ENCODE results near the gene ARID5A. TPM values are rescaled to one million over a fixed set of nuclear protein-coding genes. Genes with fewer than 3 reads are reported as not detected.

ARID5A gene, protein sequence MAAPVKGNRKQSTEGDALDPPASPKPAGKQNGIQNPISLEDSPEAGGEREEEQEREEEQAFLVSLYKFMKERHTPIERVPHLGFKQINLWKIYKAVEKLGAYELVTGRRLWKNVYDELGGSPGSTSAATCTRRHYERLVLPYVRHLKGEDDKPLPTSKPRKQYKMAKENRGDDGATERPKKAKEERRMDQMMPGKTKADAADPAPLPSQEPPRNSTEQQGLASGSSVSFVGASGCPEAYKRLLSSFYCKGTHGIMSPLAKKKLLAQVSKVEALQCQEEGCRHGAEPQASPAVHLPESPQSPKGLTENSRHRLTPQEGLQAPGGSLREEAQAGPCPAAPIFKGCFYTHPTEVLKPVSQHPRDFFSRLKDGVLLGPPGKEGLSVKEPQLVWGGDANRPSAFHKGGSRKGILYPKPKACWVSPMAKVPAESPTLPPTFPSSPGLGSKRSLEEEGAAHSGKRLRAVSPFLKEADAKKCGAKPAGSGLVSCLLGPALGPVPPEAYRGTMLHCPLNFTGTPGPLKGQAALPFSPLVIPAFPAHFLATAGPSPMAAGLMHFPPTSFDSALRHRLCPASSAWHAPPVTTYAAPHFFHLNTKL
- 31.0 TPM for total RNA-seq (2013)
- polyA plus RNA-seq: 10 to 100 TPM; 27.8 to 38.8 (median 37.7) TPM
- 47.2 and 52.0 TPM in 2 replicates for polyA minus RNA-seq
- 90.3 to 290 (median 142) reads per million in 11 experiments for total RNA-seq

DNA sequence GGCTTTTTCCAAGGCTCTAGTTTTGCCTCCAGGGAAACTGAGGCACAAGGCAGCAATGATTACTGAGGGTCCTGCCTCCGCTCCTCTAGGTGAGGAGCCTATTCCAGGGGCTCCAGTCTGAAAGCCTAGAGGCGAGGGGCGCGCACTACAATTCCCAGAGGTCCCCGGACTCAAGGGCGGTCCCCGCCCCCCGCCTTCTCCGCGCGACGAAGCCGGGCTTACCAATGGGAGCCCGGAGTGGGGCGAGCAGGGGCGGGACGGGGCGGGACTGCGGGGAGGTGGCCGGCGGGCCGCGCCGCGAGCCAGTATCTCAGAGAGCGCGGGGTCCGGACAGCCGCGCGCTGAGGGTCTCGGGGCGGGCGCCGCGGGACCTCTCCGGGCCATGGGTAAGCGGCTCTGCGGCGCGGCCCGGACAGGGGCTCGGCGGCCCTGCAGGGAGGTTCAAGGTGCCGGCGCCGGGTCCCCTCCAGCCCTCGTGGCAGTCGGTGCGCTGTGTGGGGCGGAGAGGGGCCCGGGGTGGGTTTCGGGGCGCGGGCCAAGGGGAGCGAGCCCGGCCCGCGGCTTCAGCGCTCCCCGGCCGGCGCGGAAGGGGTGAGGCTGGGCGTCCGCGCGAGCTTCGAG is at the start of gene ARID5A:
ARID5A (plus strand) TSS at position 308 of the 621 bp plus-strand sequence; CDS start at position 383, 75 bp downstream.
- TF ChIP-seq, protein P1, sequence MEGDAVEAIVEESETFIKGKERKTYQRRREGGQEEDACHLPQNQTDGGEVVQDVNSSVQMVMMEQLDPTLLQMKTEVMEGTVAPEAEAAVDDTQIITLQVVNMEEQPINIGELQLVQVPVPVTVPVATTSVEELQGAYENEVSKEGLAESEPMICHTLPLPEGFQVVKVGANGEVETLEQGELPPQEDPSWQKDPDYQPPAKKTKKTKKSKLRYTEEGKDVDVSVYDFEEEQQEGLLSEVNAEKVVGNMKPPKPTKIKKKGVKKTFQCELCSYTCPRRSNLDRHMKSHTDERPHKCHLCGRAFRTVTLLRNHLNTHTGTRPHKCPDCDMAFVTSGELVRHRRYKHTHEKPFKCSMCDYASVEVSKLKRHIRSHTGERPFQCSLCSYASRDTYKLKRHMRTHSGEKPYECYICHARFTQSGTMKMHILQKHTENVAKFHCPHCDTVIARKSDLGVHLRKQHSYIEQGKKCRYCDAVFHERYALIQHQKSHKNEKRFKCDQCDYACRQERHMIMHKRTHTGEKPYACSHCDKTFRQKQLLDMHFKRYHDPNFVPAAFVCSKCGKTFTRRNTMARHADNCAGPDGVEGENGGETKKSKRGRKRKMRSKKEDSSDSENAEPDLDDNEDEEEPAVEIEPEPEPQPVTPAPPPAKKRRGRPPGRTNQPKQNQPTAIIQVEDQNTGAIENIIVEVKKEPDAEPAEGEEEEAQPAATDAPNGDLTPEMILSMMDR (IDR thresholded peaks at IDR 0.05): peak; percentile 62
- intact Hi-C loops (cut with micrococcal nuclease): loop anchor here (5.0 to 10.0 kb wide), 2 partner anchors 101 to 392 kb away; partner anchors contain the start of genes DUSP2 (in 2 of the 2) and KANSL3 (in 1 of the 2)
- H2AFZ ChIP-seq (ENCODE audit: insufficient read depth, low read depth, low read length, poor library complexity, severe bottlenecking): no peak within 1 kb of the TSS
- under 1% methylated on average over 69 of the region's 69 CpGs for WGBS (ENCODE audit: insufficient coverage)
- peak within 1 kb of the TSS; percentile 98 for H3K9ac ChIP-seq (ENCODE audit: insufficient read depth, low read length, poor library complexity, severe bottlenecking)
- Mint-ChIP-seq H3K4me3 (peak within 1 kb of the TSS; percentile 95 to 96), H3K9me3 (peaks cover 0 to 4% (median 0%) of the 10 kb centered on the region in 7 donors), H3K27me3 (ENCODE audit: low read depth in 3 of 3) (peaks cover 0 to 5% (median 2%) of the 10 kb centered on the region in 3 donors), H3K27ac (peak within 1 kb of the TSS; percentile 94 to 97 (median 97)), H3K36me3 (peaks cover 21 to 25% of the 10 kb centered on the region in 2 donors), H3K4me1 (peaks cover 63% of the 10 kb centered on the region)
- peak within 1 kb of the TSS; percentile 92 to 94 for H3K27ac ChIP-seq (ENCODE audit: low read depth in 1 of 2, low read length in 2 of 2)
- H3K4me2 ChIP-seq (replicated peaks; ENCODE audit: extremely low read depth, low read length, poor library complexity, severe bottlenecking): peak within 1 kb of the TSS; percentile 90
- peaks cover 39% of the 10 kb centered on the region for H4K20me1 ChIP-seq (ENCODE audit: insufficient read depth, low read length)
- no peaks in the 10 kb centered on the region for H3K9me3 ChIP-seq (replicated peaks in 1 of 2; ENCODE audit: control insufficient read depth in 1 of 2, insufficient read depth in 1 of 2, low read length in 2 of 2)
- peaks cover 65 to 83% of the 10 kb centered on the region in 2 donors for H3K4me1 ChIP-seq (ENCODE audit: control insufficient read depth in 1 of 2, insufficient read depth in 2 of 2, low read length in 2 of 2)
- H3K36me3 ChIP-seq (replicated peaks in 1 of 2; ENCODE audit: control insufficient read depth in 1 of 2, insufficient read depth in 2 of 2, low read length in 2 of 2): peaks cover 0 to 16% of the 10 kb centered on the region in 2 donors
- peaks cover 44% of the 10 kb centered on the region for H3K79me2 ChIP-seq (ENCODE audit: insufficient read depth, low read length)
- peak within 1 kb of the TSS; percentile 71 to 88 (median 72) for H3K4me3 ChIP-seq (replicated peaks in 1 of 3; ENCODE audit: low read depth in 2 of 3, low read length in 3 of 3)
- H3K27me3 ChIP-seq (ENCODE audit: control insufficient read depth in 2 of 2, insufficient read depth in 2 of 2, low read length in 2 of 2): no peaks in the 10 kb centered on the region
- DNase-seq: peak; percentile 84 to 89 (median 86)

DNA sequence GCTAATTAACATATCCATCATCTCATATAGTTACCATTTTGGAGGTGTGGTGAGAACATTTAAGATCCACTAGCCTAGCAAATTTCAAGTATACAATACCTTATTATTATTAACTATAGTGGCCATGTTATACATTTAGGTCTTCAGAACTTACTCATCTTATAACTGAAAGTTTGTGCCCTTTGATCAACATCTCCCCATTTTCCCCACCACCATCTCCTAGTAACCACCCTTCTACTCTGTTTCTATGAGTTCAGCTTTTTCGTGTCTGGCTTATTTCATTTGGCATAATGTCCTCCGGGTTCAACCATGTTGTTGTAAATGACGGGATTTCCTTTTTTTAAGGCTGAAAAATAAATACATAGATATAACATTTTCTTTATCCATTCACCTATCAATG is 47.3 kb upstream of the ARID5A start:
- H3K27ac Mint-ChIP-seq: peak overlapping the region; percentile 51 to 95 (median 81)
- Histone ChIP-seq H3K27me3 (ENCODE audit: control insufficient read depth in 2 of 2, insufficient read depth in 2 of 2, low read length in 2 of 2) (no peaks in the 10 kb centered on the region), H3K79me2 (ENCODE audit: insufficient read depth, low read length) (no peaks in the 10 kb centered on the region), H3K9me3 (replicated peaks in 1 of 2; ENCODE audit: control insufficient read depth in 1 of 2, insufficient read depth in 1 of 2, low read length in 2 of 2) (no peaks in the 10 kb centered on the region), H4K20me1 (ENCODE audit: insufficient read depth, low read length) (no peaks in the 10 kb centered on the region), H3K9ac (ENCODE audit: insufficient read depth, low read length, poor library complexity, severe bottlenecking) (no peak overlapping the region), H3K4me3 (replicated peaks in 1 of 3; ENCODE audit: low read depth in 2 of 3, low read length in 3 of 3) (no peak overlapping the region), H3K27ac (ENCODE audit: low read depth in 1 of 2, low read length in 2 of 2) (peak overlapping the region in 1 of 2 donors; percentile 74), H3K4me1 (ENCODE audit: control insufficient read depth in 1 of 2, insufficient read depth in 2 of 2, low read length in 2 of 2) (peaks cover 23 to 38% of the 10 kb centered on the region in 2 donors), H3K4me2 (replicated peaks; ENCODE audit: extremely low read depth, low read length, poor library complexity, severe bottlenecking) (no peak overlapping the region), H3K36me3 (replicated peaks in 1 of 2; ENCODE audit: control insufficient read depth in 1 of 2, insufficient read depth in 2 of 2, low read length in 2 of 2) (no peaks in the 10 kb centered on the region), H2AFZ (ENCODE audit: insufficient read depth, low read depth, low read length, poor library complexity, severe bottlenecking) (no peak overlapping the region)
- H3K27me3 Mint-ChIP-seq (ENCODE audit: low read depth in 3 of 3): peaks cover 0 to 2% (median 0%) of the 10 kb centered on the region in 3 donors
- H3K36me3 Mint-ChIP-seq: peaks cover 0 to 4% of the 10 kb centered on the region in 2 donors
- no peak for DNase-seq
- peaks cover 44% of the 10 kb centered on the region for H3K4me1 Mint-ChIP-seq
- intact Hi-C loops (cut with micrococcal nuclease): no loop called here
- TF ChIP-seq, protein P1 (IDR thresholded peaks at IDR 0.05): no peak
- no peak overlapping the region for H3K4me3 Mint-ChIP-seq
- no CpG with 5 or more reads among the region's 3 CpGs for WGBS (ENCODE audit: insufficient coverage)
- peaks cover 0 to 10% (median 4%) of the 10 kb centered on the region in 7 donors for H3K9me3 Mint-ChIP-seq
